HEK293 (cell line): Measurements from ENCODE around the gene CARM1.

Experiments
- CTCF ChIA-PET: fragments of 350-600 bp; formaldehyde crosslinking; extraction: SDS; loops from one replicate; lab custom pipeline; 2021; ENCODE audit warnings: antibody characterized with exemption; lab: Yijun Ruan, JAX
- POLR2A ChIA-PET: fragments of 300-600 bp; formaldehyde crosslinking; extraction: SDS; loops from one replicate; lab custom pipeline; 2020; ENCODE audit warnings: antibody characterized with exemption, inconsistent platforms; lab: Yijun Ruan, JAX
- H3K27ac ChIP-seq: fragments of 200-500 bp; sonication (Bioruptor generic); 2 replicates; pipeline ENCODE4 v1.5.1; 2014; ENCODE audit warnings: low read depth, low read length, control low read depth, inconsistent platforms; ENCODE audit errors: extremely low read depth
- H3K36me3 ChIP-seq, 2 experiments: fragments of 200-500 bp in 1 of 2; sonication (Bioruptor generic) in 1 of 2; 1 replicate in 1 of 2; 2 replicates in 1 of 2; pipeline ENCODE4 v1.5.1; 2014 to 2017; ENCODE audit warnings: inconsistent platforms in 2 of 2, low read length in 2 of 2; ENCODE audit not compliant: control insufficient read depth in 2 of 2, insufficient read depth in 1 of 2
- H3K4me1 ChIP-seq: fragments of 200-500 bp; sonication (Bioruptor generic); 2 replicates; pipeline ENCODE4 v1.5.1; 2014; ENCODE audit warnings: mild to moderate bottlenecking, low read length, inconsistent platforms; ENCODE audit not compliant: control insufficient read depth, insufficient read depth
- H3K4me3 ChIP-seq: 2 replicates; pipeline ENCODE4 v1.5.1; 2011; ENCODE audit warnings: low read depth, mild to moderate bottlenecking, control low read depth, low read length, moderate library complexity
- H3K9me3 ChIP-seq: fragments of 200-500 bp; sonication (Bioruptor generic); 2 replicates; pipeline ENCODE4 v1.5.1; 2014; ENCODE audit warnings: low read depth, low read length, inconsistent platforms; ENCODE audit not compliant: control insufficient read depth, insufficient read depth
- BCL11A ChIP-seq: fragments of 450-650 bp; formaldehyde crosslinking; IDR thresholded peaks from 2 replicates; pipeline ENCODE4 v1.5.1; 2016; ENCODE audit warnings: low read depth, missing biosample characterization, missing genetic modification characterization
- PRDM1 ChIP-seq: fragments of 450-650 bp; formaldehyde crosslinking; IDR thresholded peaks from 2 replicates; pipeline ENCODE4; 2016; ENCODE audit warnings: missing biosample characterization, missing genetic modification characterization
- ZBTB17 ChIP-seq: fragments of 450-650 bp; formaldehyde crosslinking; IDR thresholded peaks from 2 replicates; pipeline ENCODE4 v1.5.1; 2016; ENCODE audit warnings: missing biosample characterization, missing genetic modification characterization
- ZNF112 ChIP-seq: fragments of 450-650 bp; formaldehyde crosslinking; IDR thresholded peaks from 2 replicates; pipeline ENCODE4 v1.5.0; 2017; ENCODE audit warnings: missing biosample characterization, missing genetic modification characterization
- ZNF157 ChIP-seq: fragments of 450-650 bp; formaldehyde crosslinking; IDR thresholded peaks from 2 replicates; pipeline ENCODE4 v1.5.1; 2016; ENCODE audit warnings: missing biosample characterization, missing genetic modification characterization
- ZNF184 ChIP-seq: fragments of 450-650 bp; IDR thresholded peaks from 2 replicates; pipeline ENCODE4 v1.5.1; 2018; ENCODE audit warnings: missing biosample characterization, mild to moderate bottlenecking, missing genetic modification characterization
- ZNF280D ChIP-seq: fragments of 450-650 bp; formaldehyde crosslinking; IDR thresholded peaks from 2 replicates; pipeline ENCODE4 v1.5.1; 2016; ENCODE audit warnings: missing biosample characterization, missing genetic modification characterization
- ZNF433 ChIP-seq: fragments of 450-650 bp; formaldehyde crosslinking; IDR thresholded peaks from 2 replicates; pipeline ENCODE4 v1.5.1; 2016; ENCODE audit warnings: missing biosample characterization, missing genetic modification characterization, low read depth
- ZNF530 ChIP-seq: fragments of 450-650 bp; formaldehyde crosslinking; IDR thresholded peaks from 2 replicates; pipeline ENCODE4 v1.5.1; 2016; ENCODE audit warnings: low read depth, missing biosample characterization, missing genetic modification characterization
- ZNF548 ChIP-seq: fragments of 450-650 bp; formaldehyde crosslinking; IDR thresholded peaks from 2 replicates; pipeline ENCODE4 v1.5.1; 2016; ENCODE audit warnings: missing biosample characterization, missing genetic modification characterization
- ZNF660 ChIP-seq: fragments of 450-650 bp; IDR thresholded peaks from 2 replicates; pipeline ENCODE4 v1.5.1; 2018; ENCODE audit warnings: missing biosample characterization, mild to moderate bottlenecking, missing genetic modification characterization
- ZNF791 ChIP-seq: fragments of 450-650 bp; formaldehyde crosslinking; IDR thresholded peaks from 2 replicates; pipeline ENCODE4 v1.5.1; 2016; ENCODE audit warnings: missing biosample characterization, missing genetic modification characterization
- ZNF843 ChIP-seq: fragments of 450-650 bp; formaldehyde crosslinking; IDR thresholded peaks from 2 replicates; pipeline ENCODE4 v1.5.1; 2016; ENCODE audit warnings: missing biosample characterization, missing genetic modification characterization
- TF ChIP-seq, protein P1 (sequence below): fragments of 450-650 bp; formaldehyde crosslinking; IDR thresholded peaks from 2 replicates; pipeline ENCODE4 v1.5.1; 2017; ENCODE audit warnings: missing biosample characterization, mild to moderate bottlenecking, missing genetic modification characterization, moderate library complexity
- TF ChIP-seq, protein P2 (sequence below): fragments of 450-650 bp; formaldehyde crosslinking; IDR thresholded peaks from 2 replicates; pipeline ENCODE4 v1.5.1; 2016; ENCODE audit warnings: missing biosample characterization, missing genetic modification characterization
- TF ChIP-seq, protein P3 (sequence below): fragments of 450-650 bp; formaldehyde crosslinking; IDR thresholded peaks from 2 replicates; pipeline ENCODE4 v1.5.1; 2016; ENCODE audit warnings: missing biosample characterization, missing genetic modification characterization, low read depth
- TF ChIP-seq, protein P4 (sequence below): IDR thresholded peaks from 2 replicates; pipeline ENCODE4 v1.6.1; 2011; ENCODE audit warnings: mild to moderate bottlenecking, low read depth, low read length, borderline replicate concordance

CARM1 gene

GRCh38 chr19:10846500-10847202 is 24.7 kb upstream of the CARM1 start (continued):
- no peak for TF ChIP-seq ZNF433 (tag by site-specific recombination)
- TF ChIP-seq, protein P1, sequence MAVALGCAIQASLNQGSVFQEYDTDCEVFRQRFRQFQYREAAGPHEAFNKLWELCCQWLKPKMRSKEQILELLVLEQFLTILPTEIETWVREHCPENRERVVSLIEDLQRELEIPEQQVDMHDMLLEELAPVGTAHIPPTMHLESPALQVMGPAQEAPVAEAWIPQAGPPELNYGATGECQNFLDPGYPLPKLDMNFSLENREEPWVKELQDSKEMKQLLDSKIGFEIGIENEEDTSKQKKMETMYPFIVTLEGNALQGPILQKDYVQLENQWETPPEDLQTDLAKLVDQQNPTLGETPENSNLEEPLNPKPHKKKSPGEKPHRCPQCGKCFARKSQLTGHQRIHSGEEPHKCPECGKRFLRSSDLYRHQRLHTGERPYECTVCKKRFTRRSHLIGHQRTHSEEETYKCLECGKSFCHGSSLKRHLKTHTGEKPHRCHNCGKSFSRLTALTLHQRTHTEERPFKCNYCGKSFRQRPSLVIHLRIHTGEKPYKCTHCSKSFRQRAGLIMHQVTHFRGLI (tag by site-specific recombination) = no peak
- TF ChIP-seq ZNF530 (tag by site-specific recombination) = no peak
- no peak for TF ChIP-seq PRDM1 (tag by site-specific recombination)
- no peak for TF ChIP-seq BCL11A (tag by site-specific recombination)
- TF ChIP-seq ZNF791 (tag by site-specific recombination) = no peak
- no peak for TF ChIP-seq ZNF112 (tag by site-specific recombination)
- TF ChIP-seq, all 188 proteins: peak for 5

GRCh38 chr19:10848230-10848856 is 23.0 kb upstream of the CARM1 start, which contains the start of gene C19orf38:
TSS of gene C19orf38 (plus strand) at chr19:10848415. CDS start at chr19:10848509, 94 bp downstream.
- no peak within 1 kb of the TSS for H3K4me3 ChIP-seq
- CTCF ChIA-PET = interaction anchor here (1.2 kb wide), 1 partner anchor 16 kb away, joined by 3 read pairs; no protein-coding TSS in a partner anchor
- no peaks in the 10 kb centered on the region for H3K36me3 ChIP-seq
- POLR2A ChIA-PET = no interaction called here
- no peak within 1 kb of the TSS for H3K27ac ChIP-seq
- TF ChIP-seq, protein P2, sequence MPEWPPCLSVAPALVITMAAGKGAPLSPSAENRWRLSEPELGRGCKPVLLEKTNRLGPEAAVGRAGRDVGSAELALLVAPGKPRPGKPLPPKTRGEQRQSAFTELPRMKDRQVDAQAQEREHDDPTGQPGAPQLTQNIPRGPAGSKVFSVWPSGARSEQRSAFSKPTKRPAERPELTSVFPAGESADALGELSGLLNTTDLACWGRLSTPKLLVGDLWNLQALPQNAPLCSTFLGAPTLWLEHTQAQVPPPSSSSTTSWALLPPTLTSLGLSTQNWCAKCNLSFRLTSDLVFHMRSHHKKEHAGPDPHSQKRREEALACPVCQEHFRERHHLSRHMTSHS (tag by site-specific recombination) = no peak
- TF ChIP-seq ZNF660 (tag by site-specific recombination) (no peak), ZNF843 (tag by site-specific recombination) (no peak), ZNF184 (tag by site-specific recombination) (no peak), ZNF548 (no peak), ZNF157 (tag by site-specific recombination) (no peak)
- TF ChIP-seq, protein P3, sequence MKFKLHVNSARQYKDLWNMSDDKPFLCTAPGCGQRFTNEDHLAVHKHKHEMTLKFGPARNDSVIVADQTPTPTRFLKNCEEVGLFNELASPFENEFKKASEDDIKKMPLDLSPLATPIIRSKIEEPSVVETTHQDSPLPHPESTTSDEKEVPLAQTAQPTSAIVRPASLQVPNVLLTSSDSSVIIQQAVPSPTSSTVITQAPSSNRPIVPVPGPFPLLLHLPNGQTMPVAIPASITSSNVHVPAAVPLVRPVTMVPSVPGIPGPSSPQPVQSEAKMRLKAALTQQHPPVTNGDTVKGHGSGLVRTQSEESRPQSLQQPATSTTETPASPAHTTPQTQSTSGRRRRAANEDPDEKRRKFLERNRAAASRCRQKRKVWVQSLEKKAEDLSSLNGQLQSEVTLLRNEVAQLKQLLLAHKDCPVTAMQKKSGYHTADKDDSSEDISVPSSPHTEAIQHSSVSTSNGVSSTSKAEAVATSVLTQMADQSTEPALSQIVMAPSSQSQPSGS (tag by site-specific recombination) = no peak
- TF ChIP-seq, protein P4, sequence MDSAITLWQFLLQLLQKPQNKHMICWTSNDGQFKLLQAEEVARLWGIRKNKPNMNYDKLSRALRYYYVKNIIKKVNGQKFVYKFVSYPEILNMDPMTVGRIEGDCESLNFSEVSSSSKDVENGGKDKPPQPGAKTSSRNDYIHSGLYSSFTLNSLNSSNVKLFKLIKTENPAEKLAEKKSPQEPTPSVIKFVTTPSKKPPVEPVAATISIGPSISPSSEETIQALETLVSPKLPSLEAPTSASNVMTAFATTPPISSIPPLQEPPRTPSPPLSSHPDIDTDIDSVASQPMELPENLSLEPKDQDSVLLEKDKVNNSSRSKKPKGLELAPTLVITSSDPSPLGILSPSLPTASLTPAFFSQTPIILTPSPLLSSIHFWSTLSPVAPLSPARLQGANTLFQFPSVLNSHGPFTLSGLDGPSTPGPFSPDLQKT = no peak
- no peaks in the 10 kb centered on the region for H3K9me3 ChIP-seq
- no peaks in the 10 kb centered on the region for H3K4me1 ChIP-seq

DNA sequence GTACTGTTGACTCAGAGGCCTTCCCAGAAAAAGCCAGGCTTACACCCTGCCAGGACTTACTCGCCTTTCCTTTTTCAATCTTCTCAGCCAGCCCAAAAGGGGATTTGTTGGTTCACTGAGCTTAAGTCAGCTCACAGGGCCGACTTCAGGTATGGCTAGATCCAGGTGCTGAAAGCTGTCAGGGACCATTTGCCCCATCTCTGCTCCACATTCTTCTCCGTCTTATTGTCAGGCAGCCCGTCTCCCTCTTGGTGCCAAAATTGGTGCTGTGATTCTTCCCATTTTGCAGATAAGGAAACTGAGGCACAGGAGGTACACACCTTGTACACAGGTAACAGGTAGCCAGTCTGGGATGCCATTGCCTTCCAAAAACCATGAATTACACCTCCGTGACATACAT is 20.7 kb upstream of the CARM1 start:
- TF ChIP-seq ZNF280D (tag by site-specific recombination) = peak; percentile 60; the same call in 1 of the 2 replicates
- no peak for TF ChIP-seq ZBTB17 (tag by site-specific recombination)
- Histone ChIP-seq H3K36me3 (no peaks in the 10 kb centered on the region), H3K4me3 (no peak overlapping the region), H3K4me1 (no peaks in the 10 kb centered on the region), H3K27ac (no peak overlapping the region), H3K9me3 (no peaks in the 10 kb centered on the region)
- ChIA-PET POLR2A (no interaction called here), CTCF (interaction anchor here (1.3 to 7.7 kb wide), 2 partner anchors 12 to 15 kb away, joined by 3 to 98 read pairs; partner anchors contain the start of gene TMED1)
